A204.1 (cell line): Measurements from ENCODE around the gene ARHGAP27.
"Not testable (repeated sequence)": the region's sequence is repeated elsewhere in the genome, so short reads cannot be mapped to it uniquely, and the experiment has no call there.

Experiments
- FAIRE-seq: peaks from 2 replicates; lab custom pipeline; 2012; peaks lifted over from hg19 to GRCh38; lab: Jason Lieb, UNC

Gene ARHGAP27

GRCh38 chr17:45432405-45433158 lies at the start of gene ARHGAP27:
ARHGAP27 (minus strand) TSS chr17:45432870; CDS start chr17:45430279, 2,591 bp downstream.
- FAIRE-seq: no peak

GRCh38 chr17:45482317-45482716 lies 49.6 kb upstream of the ARHGAP27 start:
- FAIRE-seq: not testable (repeated sequence)

- not testable (repeated sequence) for FAIRE-seq
Measured at GRCh38 chr17:45475436-45475835, 42.8 kb upstream of the ARHGAP27 start.

GRCh38 chr17:45472249-45472648 lies 39.6 kb upstream of the ARHGAP27 start:
- not testable (repeated sequence) for FAIRE-seq

- FAIRE-seq: not testable (repeated sequence)
Measured at GRCh38 chr17:45469204-45469563, 36.5 kb upstream of the ARHGAP27 start.

- not testable (repeated sequence) for FAIRE-seq
Measured at GRCh38 chr17:45468293-45469203, 35.9 kb upstream of the ARHGAP27 start.

GRCh38 chr17:45461524-45462327 lies 29.1 kb upstream of the ARHGAP27 start:
- FAIRE-seq: not testable (repeated sequence)

GRCh38 chr17:45460422-45460821 lies 27.8 kb upstream of the ARHGAP27 start:
- FAIRE-seq: not testable (repeated sequence)

GRCh38 chr17:45454341-45454740 lies 21.7 kb upstream of the ARHGAP27 start:
- FAIRE-seq: not testable (repeated sequence)

- not testable (repeated sequence) for FAIRE-seq
Measured at GRCh38 chr17:45453731-45454130, 21.1 kb upstream of the ARHGAP27 start.

- not testable (repeated sequence) for FAIRE-seq
Measured at GRCh38 chr17:45453225-45453534, 20.5 kb upstream of the ARHGAP27 start.

GRCh38 chr17:45452329-45453224 lies 19.9 kb upstream of the ARHGAP27 start:
- FAIRE-seq: not testable (repeated sequence)

GRCh38 chr17:45451660-45452059 lies 19.0 kb upstream of the ARHGAP27 start:
- not testable (repeated sequence) for FAIRE-seq

- no peak for FAIRE-seq
Measured at GRCh38 chr17:45451131-45451530, 18.5 kb upstream of the ARHGAP27 start.

- FAIRE-seq: not testable (repeated sequence)
Measured at GRCh38 chr17:45449708-45450329, 17.1 kb upstream of the ARHGAP27 start.

- FAIRE-seq: not testable (repeated sequence)
Measured at GRCh38 chr17:45449260-45449659, 16.6 kb upstream of the ARHGAP27 start.

- not testable (repeated sequence) for FAIRE-seq
Measured at GRCh38 chr17:45448483-45448882, 15.8 kb upstream of the ARHGAP27 start.

GRCh38 chr17:45448066-45448465 lies 15.4 kb upstream of the ARHGAP27 start:
- not testable (repeated sequence) for FAIRE-seq

- not testable (repeated sequence) for FAIRE-seq
Measured at GRCh38 chr17:45447650-45448049, 15.0 kb upstream of the ARHGAP27 start.

GRCh38 chr17:45446872-45447625 lies 14.4 kb upstream of the ARHGAP27 start:
- not testable (repeated sequence) for FAIRE-seq
